Activated CD4-positive, alpha-beta T cell treated with anti-CD3 and anti-CD28 coated beads for 36 hours (primary cell): ENCODE measurements around the gene CRHR1. TPM values are rescaled to one million over a fixed set of nuclear protein-coding genes. Genes with fewer than 3 reads are reported as not detected.

Experiments used
- ATAC-seq: fragments of 200-7000 bp; cut with Tn5 transposase; one replicate; pipeline ENCODE4 v1.10.0; 2021; ENCODE audit warnings: mild to moderate bottlenecking, moderate library complexity
- CTCF ChIA-PET: fragments of 350-600 bp; sonication (Branson Sonifier 250); formaldehyde crosslinking; loops from one replicate; lab custom pipeline; 2021; ENCODE audit warnings: antibody characterized with exemption; lab: Charles Lee
- POLR2A ChIA-PET: fragments of 350-600 bp; sonication (Branson Sonifier 250); formaldehyde crosslinking; loops from one replicate; lab custom pipeline; 2021; ENCODE audit warnings: antibody characterized with exemption, inconsistent platforms; lab: Charles Lee
- DNase-seq: peaks from one replicate; pipeline ENCODE4 v3.0.0-alpha.2; 2020
- H3K27ac Mint-ChIP-seq: one replicate; pipeline ENCODE4 v1.8.0; 2021; ENCODE audit warnings: mixed read lengths
- H3K27me3 Mint-ChIP-seq: one replicate; pipeline ENCODE4 v1.8.0; 2021; ENCODE audit warnings: mixed read lengths
- H3K36me3 Mint-ChIP-seq: one replicate; pipeline ENCODE4 v1.8.0; 2021; ENCODE audit warnings: low read depth, mixed read lengths
- H3K4me1 Mint-ChIP-seq: one replicate; pipeline ENCODE4 v1.8.0; 2021; ENCODE audit warnings: mixed read lengths
- H3K4me3 Mint-ChIP-seq: one replicate; pipeline ENCODE4 v1.8.0; 2021; ENCODE audit warnings: mild to moderate bottlenecking, moderate library complexity, mixed read lengths
- H3K9me3 Mint-ChIP-seq: one replicate; pipeline ENCODE4 v1.8.0; 2021; ENCODE audit warnings: low read depth, mixed read lengths
- intact Hi-C, 2 experiments: fragments of 100-400 bp; cut with DNase I in 1 of 2; cut with micrococcal nuclease in 1 of 2; formaldehyde crosslinking; loops; one replicate each; pipeline versions ENCODE4 v1.14.2 to v1.15.1; 2022 to 2024; cut with DNase I, micrococcal nuclease
- total RNA-seq, 2 experiments: library from RNA; stranded (reverse); gene quantifications; one replicate each; pipeline ENCODE4 v1.2.3, GENCODE V29; 2021

The CRHR1 gene
- total RNA-seq, 2 experiments from 2014 or later: not detected

- Mint-ChIP-seq H3K4me3 (no peak overlapping the region), H3K27ac (no peak overlapping the region), H3K9me3 (no peaks in the 10 kb centered on the region), H3K27me3 (no peaks in the 10 kb centered on the region), H3K36me3 (no peaks in the 10 kb centered on the region), H3K4me1 (no peaks in the 10 kb centered on the region)
- no peak for ATAC-seq
- no peak for DNase-seq
- ChIA-PET POLR2A (no interaction called here), CTCF (interaction anchor here (0.7 to 1.0 kb wide), 2 partner anchors 186 to 1063 kb away, joined by 3 to 4 read pairs; no protein-coding TSS in a partner anchor)
- intact Hi-C loops: no loop called here
Measured at GRCh38 chr17:45825792-45826191, 41.7 kb downstream of the CRHR1 start.

GRCh38 chr17:45826919-45827588 is 42.9 kb downstream of the CRHR1 start:
- H3K4me1 Mint-ChIP-seq: no peaks in the 10 kb centered on the region
- CTCF ChIA-PET: interaction anchor here (1.1 kb wide), 1 partner anchor 192 kb away, joined by 3 read pairs; no protein-coding TSS in a partner anchor

DNA sequence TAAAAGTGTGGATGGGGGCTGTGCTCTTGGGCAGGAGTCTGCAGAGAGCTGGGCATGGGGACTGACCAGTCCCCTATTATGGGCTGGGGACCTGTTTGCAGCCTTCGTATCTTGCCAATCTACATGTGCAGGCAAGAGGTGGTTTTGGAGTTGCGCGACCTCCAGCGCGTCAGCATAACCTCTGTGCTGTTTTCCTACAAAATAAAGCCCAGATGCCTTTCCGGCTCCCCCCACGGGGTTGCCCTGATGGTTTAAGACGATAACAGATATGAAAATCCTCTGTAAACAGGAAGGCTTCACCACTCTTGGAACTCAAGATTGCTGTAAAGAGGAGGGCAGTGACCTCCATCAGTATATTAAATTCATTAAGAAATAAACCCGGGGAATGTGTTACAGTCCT is 44.1 kb downstream of the CRHR1 start:
- ATAC-seq (no peak), DNase-seq (no peak)
- intact Hi-C loops: no loop called here
- Mint-ChIP-seq H3K4me1 (no peaks in the 10 kb centered on the region), H3K27ac (no peak overlapping the region), H3K4me3 (no peak overlapping the region), H3K27me3 (no peaks in the 10 kb centered on the region), H3K9me3 (no peaks in the 10 kb centered on the region), H3K36me3 (no peaks in the 10 kb centered on the region)
- POLR2A ChIA-PET: no interaction called here
- CTCF ChIA-PET: interaction anchor here (0.6 to 1.1 kb wide), 2 partner anchors 193 to 1008 kb away, joined by 3 read pairs; no protein-coding TSS in a partner anchor

More at GRCh38 chr17:45826919-45827588, 42.9 kb downstream of the CRHR1 start:
- intact Hi-C loops: no loop called here
- no peak for ATAC-seq
- Mint-ChIP-seq H3K36me3 (no peaks in the 10 kb centered on the region), H3K27ac (no peak overlapping the region), H3K9me3 (no peaks in the 10 kb centered on the region), H3K27me3 (no peaks in the 10 kb centered on the region), H3K4me3 (no peak overlapping the region)
- DNase-seq: no peak
- POLR2A ChIA-PET: interaction anchor here (0.7 kb wide), 1 partner anchor 45 kb away, joined by 4 read pairs; no protein-coding TSS in a partner anchor

DNA sequence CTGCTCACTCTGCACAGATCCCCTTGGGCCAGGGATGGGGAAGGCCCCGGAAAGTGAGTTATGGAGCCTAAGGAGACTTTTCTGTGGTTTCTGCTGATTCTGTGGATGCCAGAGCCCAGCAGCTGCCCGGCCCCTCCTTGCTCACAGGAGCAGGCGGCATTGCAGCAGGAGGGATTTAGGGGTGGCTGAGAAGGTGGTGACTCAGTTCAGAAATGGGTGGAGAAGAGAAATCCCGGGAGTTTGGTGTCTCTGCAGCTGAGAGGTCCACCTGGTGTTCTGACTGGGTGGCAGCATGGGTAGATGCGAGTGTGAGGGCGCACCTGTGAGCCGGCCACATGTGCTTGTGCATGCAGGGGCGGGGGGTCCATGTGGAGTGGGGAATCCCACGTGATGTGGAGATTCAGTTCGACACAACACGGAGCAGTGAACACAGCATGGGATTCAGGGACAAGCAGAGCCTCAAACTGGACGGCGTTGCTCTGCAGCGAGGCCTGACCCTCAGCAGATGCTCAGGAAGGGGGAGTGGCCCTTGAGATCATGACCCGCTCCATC is 44.5 kb downstream of the CRHR1 start:
- no peak overlapping the region for H3K4me3 Mint-ChIP-seq
- H3K27me3 Mint-ChIP-seq: no peaks in the 10 kb centered on the region
- no peaks in the 10 kb centered on the region for H3K4me1 Mint-ChIP-seq
- ATAC-seq: no peak
- ChIA-PET CTCF (interaction anchor here (0.6 to 1.1 kb wide), 2 partner anchors 193 to 1007 kb away, joined by 3 read pairs; no protein-coding TSS in a partner anchor), POLR2A (no interaction called here)
- no peak overlapping the region for H3K27ac Mint-ChIP-seq
- intact Hi-C loops: no loop called here
- DNase-seq: no peak
- H3K9me3 Mint-ChIP-seq: no peaks in the 10 kb centered on the region
- H3K36me3 Mint-ChIP-seq: no peaks in the 10 kb centered on the region

GRCh38 chr17:45833920-45834319 is 49.8 kb downstream of the CRHR1 start:
- no peak for ATAC-seq
- Mint-ChIP-seq H3K4me3 (no peak overlapping the region), H3K4me1 (no peaks in the 10 kb centered on the region), H3K27me3 (no peaks in the 10 kb centered on the region), H3K9me3 (no peaks in the 10 kb centered on the region), H3K36me3 (no peaks in the 10 kb centered on the region), H3K27ac (no peak overlapping the region)
- ChIA-PET CTCF (interaction anchor here (0.5 to 1.5 kb wide), 2 partner anchors 183 to 194 kb away, joined by 3 to 5 read pairs; no protein-coding TSS in a partner anchor), POLR2A (no interaction called here)
- intact Hi-C loops: loop anchor here (5.0 to 10.0 kb wide), 2 partner anchors 52 to 409 kb away; partner anchors contain the start of gene CRHR1 (in 1 of the 2)
- no peak for DNase-seq

GRCh38 chr17:45834471-45835396 is 50.6 kb downstream of the CRHR1 start:
- CTCF ChIA-PET: interaction anchor here (1.5 kb wide), 2 partner anchors 17 to 195 kb away, joined by 4 to 5 read pairs; no protein-coding TSS in a partner anchor
- no peak overlapping the region for H3K4me3 Mint-ChIP-seq
- no peaks in the 10 kb centered on the region for H3K9me3 Mint-ChIP-seq
- no peaks in the 10 kb centered on the region for H3K4me1 Mint-ChIP-seq
- DNase-seq (no peak), ATAC-seq (no peak)
- POLR2A ChIA-PET: no interaction called here
- H3K27ac Mint-ChIP-seq: no peak overlapping the region
- no peaks in the 10 kb centered on the region for H3K36me3 Mint-ChIP-seq
- no peaks in the 10 kb centered on the region for H3K27me3 Mint-ChIP-seq
- intact Hi-C loops: loop anchor here (5.0 to 10.0 kb wide), 2 partner anchors 52 to 410 kb away; partner anchors contain the start of gene CRHR1 (in 1 of the 2)

GRCh38 chr17:45835481-45835880 is 51.4 kb downstream of the CRHR1 start:
- intact Hi-C loops: loop anchor here in 1 of 2 experiments (10.0 kb wide), 1 partner anchor 411 kb away; no protein-coding TSS in a partner anchor
- CTCF ChIA-PET: interaction anchor here (0.8 to 1.5 kb wide), 3 partner anchors 16 to 196 kb away, joined by 3 to 5 read pairs (median 4); no protein-coding TSS in a partner anchor
- Mint-ChIP-seq H3K4me1 (no peaks in the 10 kb centered on the region), H3K27me3 (no peaks in the 10 kb centered on the region), H3K4me3 (no peak overlapping the region), H3K36me3 (no peaks in the 10 kb centered on the region), H3K27ac (no peak overlapping the region), H3K9me3 (no peaks in the 10 kb centered on the region)
- POLR2A ChIA-PET: no interaction called here
- ATAC-seq (no peak), DNase-seq (no peak)

DNA sequence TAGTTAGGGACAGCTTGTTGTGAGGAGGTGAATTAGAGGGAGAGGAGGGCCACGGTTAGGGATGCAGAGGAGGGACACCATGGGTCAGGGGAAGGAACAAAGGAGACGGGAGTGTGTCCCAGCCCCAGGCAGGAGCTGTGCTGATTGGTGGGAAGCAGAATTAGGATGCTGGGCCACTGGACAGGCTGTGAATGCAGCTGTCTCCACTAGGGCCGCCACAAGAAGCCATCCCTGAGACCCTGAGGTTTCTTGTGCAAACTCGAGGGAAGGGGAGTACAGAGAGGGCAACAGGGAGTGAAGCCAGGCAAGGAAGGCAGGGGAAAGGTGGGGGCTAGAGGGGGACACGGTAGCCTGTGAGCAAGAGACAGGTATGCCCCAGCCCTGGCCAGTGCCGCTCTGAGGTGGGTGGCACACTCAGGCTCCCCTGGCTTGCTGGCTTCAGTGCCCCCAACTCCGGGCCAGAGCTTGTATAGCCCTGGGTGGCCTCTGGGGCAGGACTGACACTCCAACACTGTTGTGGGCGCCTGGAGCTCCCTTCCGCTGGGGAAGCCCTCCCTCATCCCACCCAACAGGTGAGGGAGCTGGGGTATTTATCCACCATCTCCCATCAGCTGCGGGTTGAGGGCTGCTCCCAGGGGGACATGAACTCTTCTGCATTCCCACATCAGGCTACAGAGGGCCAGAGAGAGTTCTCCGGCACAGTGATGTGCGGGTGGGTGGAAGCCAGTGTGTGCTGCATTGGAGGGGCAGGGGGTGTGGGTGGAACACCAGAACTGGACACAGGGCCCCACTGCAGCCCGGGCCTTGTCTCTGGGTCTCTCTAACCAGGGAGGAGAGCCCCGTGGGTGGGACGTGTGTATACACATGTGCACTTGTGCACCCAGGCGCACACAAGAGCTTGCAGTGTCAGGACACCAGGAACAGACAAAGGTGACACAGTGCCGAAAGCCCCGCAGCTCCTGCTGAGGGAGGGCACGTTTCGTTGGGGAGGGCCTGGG is 52.2 kb downstream of the CRHR1 start:
- H3K36me3 Mint-ChIP-seq: no peaks in the 10 kb centered on the region
- no peak overlapping the region for H3K27ac Mint-ChIP-seq
- H3K4me1 Mint-ChIP-seq: no peaks in the 10 kb centered on the region
- H3K9me3 Mint-ChIP-seq: no peaks in the 10 kb centered on the region
- H3K27me3 Mint-ChIP-seq: no peaks in the 10 kb centered on the region
- intact Hi-C loops: loop anchor here in 1 of 2 experiments (10.0 kb wide), 1 partner anchor 412 kb away; no protein-coding TSS in a partner anchor
- ATAC-seq (no peak), DNase-seq (no peak)
- ChIA-PET POLR2A (no interaction called here), CTCF (interaction anchor here (0.8 kb wide), 1 partner anchor 98 kb away, joined by 3 read pairs; no protein-coding TSS in a partner anchor)
- H3K4me3 Mint-ChIP-seq: no peak overlapping the region

- intact Hi-C loops: loop anchor here in 1 of 2 experiments (10.0 kb wide), 1 partner anchor 412 kb away; no protein-coding TSS in a partner anchor
- ATAC-seq (no peak), DNase-seq (no peak)
- Mint-ChIP-seq H3K27me3 (no peaks in the 10 kb centered on the region), H3K36me3 (no peaks in the 10 kb centered on the region), H3K4me1 (no peaks in the 10 kb centered on the region), H3K27ac (no peak overlapping the region), H3K9me3 (no peaks in the 10 kb centered on the region), H3K4me3 (no peak overlapping the region)
- POLR2A ChIA-PET: no interaction called here
- CTCF ChIA-PET: no interaction called here
Measured at GRCh38 chr17:45837187-45837586, 53.1 kb downstream of the CRHR1 start.

DNA sequence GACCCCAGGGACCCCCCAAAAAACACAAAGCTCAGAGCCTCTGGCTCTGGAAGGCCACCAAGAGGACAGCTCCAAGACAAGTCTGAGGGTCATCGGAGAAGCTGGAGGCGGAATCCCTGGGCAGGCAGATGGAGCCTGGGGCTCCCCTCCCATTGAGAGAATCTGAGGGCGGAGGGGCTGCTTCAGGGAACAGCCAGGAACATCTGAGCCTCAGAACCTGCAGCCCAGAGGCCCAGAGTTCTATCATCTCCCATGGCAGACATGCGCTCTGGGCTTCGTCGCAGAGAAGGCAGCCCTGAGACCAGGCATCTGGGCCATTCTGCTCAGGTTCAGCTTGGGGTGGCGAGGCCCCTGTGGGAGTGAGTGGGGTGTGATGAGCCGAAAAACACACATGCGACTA is 53.5 kb downstream of the CRHR1 start:
- no peak for ATAC-seq
- Mint-ChIP-seq H3K27ac (no peak overlapping the region), H3K27me3 (no peaks in the 10 kb centered on the region), H3K9me3 (no peaks in the 10 kb centered on the region), H3K4me3 (no peak overlapping the region), H3K36me3 (no peaks in the 10 kb centered on the region), H3K4me1 (no peaks in the 10 kb centered on the region)
- no peak for DNase-seq
- intact Hi-C loops: loop anchor here in 1 of 2 experiments (10.0 kb wide), 1 partner anchor 413 kb away; no protein-coding TSS in a partner anchor
- POLR2A ChIA-PET: interaction anchor here (0.6 kb wide), 1 partner anchor 58 kb away, joined by 4 read pairs; no protein-coding TSS in a partner anchor
- CTCF ChIA-PET: no interaction called here
